ENCODE results near the gene LRRC75A. TPM values are rescaled to one million over a fixed set of nuclear protein-coding genes. Genes with fewer than 3 reads are reported as not detected.

LRRC75A gene
- total RNA-seq, 1 experiment from 2014 or later = 2.8 TPM

DNA sequence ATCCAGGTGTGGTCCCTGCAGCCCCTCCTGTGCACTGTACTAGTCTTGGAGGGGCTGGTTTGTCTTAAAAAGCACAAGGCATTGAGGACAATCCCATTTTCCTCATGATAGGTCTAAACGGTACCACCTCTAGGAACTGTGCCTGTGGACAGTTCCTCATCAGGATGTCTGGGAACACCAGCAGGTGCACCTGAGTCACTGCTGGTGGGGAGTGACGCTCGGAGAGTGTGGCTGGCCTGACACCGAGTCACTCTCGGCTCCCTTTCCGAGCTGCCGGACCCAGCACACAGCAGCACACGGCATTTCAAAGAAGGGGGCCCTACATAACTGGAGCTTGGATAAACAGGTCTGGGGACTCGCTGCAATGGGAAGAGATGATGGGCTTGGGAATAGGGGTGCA is 25.6 kb downstream of the LRRC75A start:
- Histone ChIP-seq H3K4me1 (ENCODE audit: insufficient read depth, low read length, poor library complexity, severe bottlenecking) (peaks cover 16% of the 10 kb centered on the region), H3K9me3 (ENCODE audit: low read depth, low read length, poor library complexity, severe bottlenecking) (no peaks in the 10 kb centered on the region), H3K4me3 (ENCODE audit: low read depth, low read length, poor library complexity, severe bottlenecking) (no peak overlapping the region), H3K27ac (ENCODE audit: low read depth, low read length, poor library complexity, severe bottlenecking) (no peak overlapping the region), H3K27me3 (replicated peaks; ENCODE audit: insufficient read depth, low read depth, low read length, poor library complexity) (no peaks in the 10 kb centered on the region), H3K36me3 (ENCODE audit: insufficient read depth, low read length, poor library complexity, severe bottlenecking) (no peaks in the 10 kb centered on the region)
- TF ChIP-seq, protein P1, sequence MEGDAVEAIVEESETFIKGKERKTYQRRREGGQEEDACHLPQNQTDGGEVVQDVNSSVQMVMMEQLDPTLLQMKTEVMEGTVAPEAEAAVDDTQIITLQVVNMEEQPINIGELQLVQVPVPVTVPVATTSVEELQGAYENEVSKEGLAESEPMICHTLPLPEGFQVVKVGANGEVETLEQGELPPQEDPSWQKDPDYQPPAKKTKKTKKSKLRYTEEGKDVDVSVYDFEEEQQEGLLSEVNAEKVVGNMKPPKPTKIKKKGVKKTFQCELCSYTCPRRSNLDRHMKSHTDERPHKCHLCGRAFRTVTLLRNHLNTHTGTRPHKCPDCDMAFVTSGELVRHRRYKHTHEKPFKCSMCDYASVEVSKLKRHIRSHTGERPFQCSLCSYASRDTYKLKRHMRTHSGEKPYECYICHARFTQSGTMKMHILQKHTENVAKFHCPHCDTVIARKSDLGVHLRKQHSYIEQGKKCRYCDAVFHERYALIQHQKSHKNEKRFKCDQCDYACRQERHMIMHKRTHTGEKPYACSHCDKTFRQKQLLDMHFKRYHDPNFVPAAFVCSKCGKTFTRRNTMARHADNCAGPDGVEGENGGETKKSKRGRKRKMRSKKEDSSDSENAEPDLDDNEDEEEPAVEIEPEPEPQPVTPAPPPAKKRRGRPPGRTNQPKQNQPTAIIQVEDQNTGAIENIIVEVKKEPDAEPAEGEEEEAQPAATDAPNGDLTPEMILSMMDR (conservative IDR thresholded peaks at IDR 0.05; ENCODE audit: low read depth, low read length) = no peak
- intact Hi-C loops (cut with micrococcal nuclease; ENCODE audit: unreplicated experiment) = no loop called here
- no TSS peak for BruUV-seq (replicated peaks)
- no peak for DNase-seq (ENCODE audit: low spot score)
- ChIA-PET POLR2A (ENCODE audit: low non-redundant PET) (no interaction called here), CTCF (no interaction called here)

DNA sequence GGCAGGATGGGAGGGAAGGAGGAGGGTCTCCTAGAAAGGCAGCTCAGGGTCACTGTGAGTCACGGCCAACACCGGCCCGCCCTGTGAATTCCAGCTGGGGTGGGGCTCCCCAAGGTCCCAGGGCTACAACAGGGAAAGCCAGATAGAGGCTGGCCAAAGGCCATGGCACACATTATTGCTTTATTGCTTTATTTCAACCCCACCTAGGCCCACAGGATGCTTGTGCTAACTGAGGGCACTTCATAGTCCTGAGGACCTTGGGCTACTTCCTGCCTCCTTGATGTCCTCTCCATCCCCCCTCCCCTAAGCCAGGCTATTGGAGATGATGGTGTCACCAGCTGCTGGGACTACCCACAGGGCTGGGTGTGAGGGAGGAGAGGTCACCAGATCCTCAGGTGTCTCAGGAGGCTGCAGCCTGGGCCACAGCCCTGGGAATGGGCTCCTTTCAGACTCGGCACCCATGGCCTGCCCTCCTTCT is 26.1 kb downstream of the LRRC75A start:
- CTCF ChIA-PET = no interaction called here
- TF ChIP-seq EZH2 (IDR thresholded peaks at IDR 0.05; ENCODE audit: borderline replicate concordance, low read depth, low read length, poor library complexity, severe bottlenecking) = no peak
- TF ChIP-seq, protein P1 (conservative IDR thresholded peaks at IDR 0.05; ENCODE audit: low read depth, low read length) = no peak
- Histone ChIP-seq H3K27ac (ENCODE audit: low read depth, low read length, poor library complexity, severe bottlenecking) (no peak overlapping the region), H3K4me3 (ENCODE audit: low read depth, low read length, poor library complexity, severe bottlenecking) (no peak overlapping the region), H3K9me3 (ENCODE audit: low read depth, low read length, poor library complexity, severe bottlenecking) (no peaks in the 10 kb centered on the region), H3K27me3 (replicated peaks; ENCODE audit: insufficient read depth, low read depth, low read length, poor library complexity) (no peaks in the 10 kb centered on the region), H3K36me3 (ENCODE audit: insufficient read depth, low read length, poor library complexity, severe bottlenecking) (no peaks in the 10 kb centered on the region), H3K4me1 (ENCODE audit: insufficient read depth, low read length, poor library complexity, severe bottlenecking) (peaks cover 16% of the 10 kb centered on the region)
- no peak for DNase-seq (ENCODE audit: low spot score)
- intact Hi-C loops (cut with micrococcal nuclease; ENCODE audit: unreplicated experiment) = no loop called here
- BruUV-seq (replicated peaks) = no TSS peak
- POLR2A ChIA-PET (ENCODE audit: low non-redundant PET) = no interaction called here

DNA sequence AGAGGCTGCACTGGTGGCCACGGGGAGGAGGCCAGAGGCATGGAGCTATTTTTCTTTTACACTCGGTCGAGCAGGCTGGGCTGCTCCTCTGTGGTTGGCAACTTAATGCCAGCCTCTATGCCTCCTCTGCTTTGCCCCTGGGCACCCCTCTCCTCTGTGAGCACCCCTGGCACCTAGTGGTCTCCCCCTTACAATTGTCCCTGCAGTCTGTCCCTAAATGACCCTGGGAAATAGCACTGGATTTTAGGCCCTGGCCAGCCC is 27.0 kb downstream of the LRRC75A start:
- no peak overlapping the region for H3K27ac ChIP-seq (ENCODE audit: low read depth, low read length, poor library complexity, severe bottlenecking)
- intact Hi-C loops (cut with micrococcal nuclease; ENCODE audit: unreplicated experiment) = no loop called here
- no peaks in the 10 kb centered on the region for H3K36me3 ChIP-seq (ENCODE audit: insufficient read depth, low read length, poor library complexity, severe bottlenecking)
- TF ChIP-seq EZH2 (IDR thresholded peaks at IDR 0.05; ENCODE audit: borderline replicate concordance, low read depth, low read length, poor library complexity, severe bottlenecking) = no peak
- TF ChIP-seq, protein P1 (conservative IDR thresholded peaks at IDR 0.05; ENCODE audit: low read depth, low read length) = no peak
- H3K4me3 ChIP-seq (ENCODE audit: low read depth, low read length, poor library complexity, severe bottlenecking) = no peak overlapping the region
- H3K9me3 ChIP-seq (ENCODE audit: low read depth, low read length, poor library complexity, severe bottlenecking) = no peaks in the 10 kb centered on the region
- no peak for DNase-seq (ENCODE audit: low spot score)
- H3K4me1 ChIP-seq (ENCODE audit: insufficient read depth, low read length, poor library complexity, severe bottlenecking) = peaks cover 6% of the 10 kb centered on the region
- no peaks in the 10 kb centered on the region for H3K27me3 ChIP-seq (replicated peaks; ENCODE audit: insufficient read depth, low read depth, low read length, poor library complexity)
- ChIA-PET CTCF (no interaction called here), POLR2A (ENCODE audit: low non-redundant PET) (no interaction called here)
- BruUV-seq (replicated peaks) = no TSS peak

Data from A673 (cell line).